ENCODE data around the gene STAMBPL1.

DNA sequence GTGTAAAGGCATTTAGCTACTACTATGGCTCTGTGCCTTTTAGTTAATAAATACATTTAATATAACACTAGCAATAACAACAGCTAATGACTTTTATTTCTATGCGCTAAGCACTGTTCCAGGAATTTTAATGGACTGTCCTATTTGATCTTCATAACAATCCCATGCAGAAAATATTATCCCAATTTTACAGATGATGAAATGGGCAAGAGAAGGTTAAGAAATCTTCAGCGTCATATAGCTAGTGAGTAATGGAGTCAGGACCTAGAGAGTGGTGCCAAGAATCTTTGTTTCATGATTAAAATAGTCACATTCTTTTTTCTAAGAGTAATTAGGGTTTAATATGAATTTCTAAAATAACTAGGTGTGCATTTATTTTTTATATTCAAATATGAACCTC lies 40.2 kb downstream of the STAMBPL1 start:
- TF ChIP-seq TARDBP (IDR thresholded peaks at IDR 0.05) (no peak), L3MBTL2 (conservative IDR thresholded peaks at IDR 0.05) (no peak), SUZ12 (IDR thresholded peaks at IDR 0.05) (no peak), SP1 (IDR thresholded peaks at IDR 0.05) (no peak), FOXK2 (IDR thresholded peaks at IDR 0.05) (no peak), ELF4 (IDR thresholded peaks at IDR 0.05) (no peak), CTBP1 (IDR thresholded peaks at IDR 0.05; ENCODE audit: borderline replicate concordance) (no peak), FOXA1 (IDR thresholded peaks at IDR 0.05) (no peak), BHLHE40 (IDR thresholded peaks at IDR 0.05; ENCODE audit: borderline replicate concordance) (no peak)
- TF ChIP-seq, protein P1, sequence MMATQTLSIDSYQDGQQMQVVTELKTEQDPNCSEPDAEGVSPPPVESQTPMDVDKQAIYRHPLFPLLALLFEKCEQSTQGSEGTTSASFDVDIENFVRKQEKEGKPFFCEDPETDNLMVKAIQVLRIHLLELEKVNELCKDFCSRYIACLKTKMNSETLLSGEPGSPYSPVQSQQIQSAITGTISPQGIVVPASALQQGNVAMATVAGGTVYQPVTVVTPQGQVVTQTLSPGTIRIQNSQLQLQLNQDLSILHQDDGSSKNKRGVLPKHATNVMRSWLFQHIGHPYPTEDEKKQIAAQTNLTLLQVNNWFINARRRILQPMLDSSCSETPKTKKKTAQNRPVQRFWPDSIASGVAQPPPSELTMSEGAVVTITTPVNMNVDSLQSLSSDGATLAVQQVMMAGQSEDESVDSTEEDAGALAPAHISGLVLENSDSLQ (IDR thresholded peaks at IDR 0.05) = no peak
